Fibroblast of the aortic adventitia (primary cell): Measurements from ENCODE around the gene CACNB1. TPM values are rescaled to one million over a fixed set of nuclear protein-coding genes. Genes with fewer than 3 reads are reported as not detected.

ENCODE experiments used
- DNase-seq: peaks from one replicate; pipeline ENCODE4 v3.0.0-alpha.2; 2010; ENCODE audit warnings: low read depth
- H3K4me3 ChIP-seq: 2 replicates; pipeline ENCODE4 v1.5.1; 2011; ENCODE audit warnings: low read depth, mild to moderate bottlenecking, control low read depth, low read length, moderate library complexity
- total RNA-seq: library from RNA; depleted of rRNA; stranded (reverse); fragments of >200 nt; gene quantifications from 2 replicates; pipeline ENCODE4 v1.2.3, GENCODE V29; 2012; ENCODE audit warnings: low replicate concordance
- TF ChIP-seq, protein P1 (sequence below): IDR thresholded peaks from 2 replicates; pipeline ENCODE4 v1.5.1; 2011; ENCODE audit warnings: mild to moderate bottlenecking, low read length, control low read depth, inconsistent platforms; ENCODE audit not compliant: insufficient read depth

The CACNB1 gene
- total RNA-seq, 1 donor: 7.0 TPM

DNA sequence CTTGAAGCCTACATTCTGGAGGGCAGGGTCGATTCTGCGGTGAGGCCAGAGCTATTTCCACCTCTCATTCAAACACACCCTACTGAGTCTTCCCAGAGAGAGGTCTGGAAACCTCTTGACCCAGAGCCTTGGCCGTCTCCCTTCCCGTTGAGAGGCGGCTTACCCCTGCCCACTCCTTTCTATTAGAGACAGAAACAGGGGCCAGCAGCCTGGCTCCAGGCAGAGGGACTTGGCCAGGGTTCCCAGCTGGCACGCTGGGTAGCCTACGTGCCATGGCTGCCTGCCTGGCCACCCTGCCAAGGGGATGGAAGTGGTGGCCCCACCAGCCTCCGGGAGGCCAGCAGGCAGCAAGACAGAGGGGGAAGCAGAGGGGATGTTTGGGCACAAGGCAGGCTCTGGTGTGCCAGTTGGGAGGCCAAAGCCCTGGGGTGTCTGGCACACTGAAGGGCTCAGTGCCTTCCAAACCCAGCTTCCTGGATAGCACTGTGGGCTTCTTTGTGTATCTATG lies 22.2 kb upstream of the CACNB1 start:
- TF ChIP-seq, protein P1, sequence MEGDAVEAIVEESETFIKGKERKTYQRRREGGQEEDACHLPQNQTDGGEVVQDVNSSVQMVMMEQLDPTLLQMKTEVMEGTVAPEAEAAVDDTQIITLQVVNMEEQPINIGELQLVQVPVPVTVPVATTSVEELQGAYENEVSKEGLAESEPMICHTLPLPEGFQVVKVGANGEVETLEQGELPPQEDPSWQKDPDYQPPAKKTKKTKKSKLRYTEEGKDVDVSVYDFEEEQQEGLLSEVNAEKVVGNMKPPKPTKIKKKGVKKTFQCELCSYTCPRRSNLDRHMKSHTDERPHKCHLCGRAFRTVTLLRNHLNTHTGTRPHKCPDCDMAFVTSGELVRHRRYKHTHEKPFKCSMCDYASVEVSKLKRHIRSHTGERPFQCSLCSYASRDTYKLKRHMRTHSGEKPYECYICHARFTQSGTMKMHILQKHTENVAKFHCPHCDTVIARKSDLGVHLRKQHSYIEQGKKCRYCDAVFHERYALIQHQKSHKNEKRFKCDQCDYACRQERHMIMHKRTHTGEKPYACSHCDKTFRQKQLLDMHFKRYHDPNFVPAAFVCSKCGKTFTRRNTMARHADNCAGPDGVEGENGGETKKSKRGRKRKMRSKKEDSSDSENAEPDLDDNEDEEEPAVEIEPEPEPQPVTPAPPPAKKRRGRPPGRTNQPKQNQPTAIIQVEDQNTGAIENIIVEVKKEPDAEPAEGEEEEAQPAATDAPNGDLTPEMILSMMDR: no peak
- H3K4me3 ChIP-seq: no peak overlapping the region
- no peak for DNase-seq

DNA sequence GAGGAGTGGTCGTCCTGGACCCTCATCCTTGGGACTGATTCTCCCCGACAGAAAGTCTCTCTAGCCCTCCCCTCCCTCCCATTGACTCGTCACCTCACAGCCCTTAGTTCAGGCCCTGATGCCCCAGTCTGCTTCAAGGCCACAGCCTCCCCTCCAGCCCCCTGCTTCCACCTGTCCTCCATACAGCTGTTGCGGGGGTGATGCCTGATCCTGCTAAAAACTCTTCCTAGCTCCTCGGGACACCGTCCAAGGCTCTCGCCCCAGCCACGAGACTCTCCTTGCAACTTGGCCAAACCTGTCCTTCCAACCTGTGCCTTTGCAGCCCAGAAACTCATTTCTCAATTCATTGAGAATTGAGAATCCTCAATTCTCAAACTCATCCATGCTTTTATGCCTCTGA lies 21.4 kb upstream of the CACNB1 start:
- H3K4me3 ChIP-seq: no peak overlapping the region
- DNase-seq: no peak
- TF ChIP-seq, protein P1: no peak

DNA sequence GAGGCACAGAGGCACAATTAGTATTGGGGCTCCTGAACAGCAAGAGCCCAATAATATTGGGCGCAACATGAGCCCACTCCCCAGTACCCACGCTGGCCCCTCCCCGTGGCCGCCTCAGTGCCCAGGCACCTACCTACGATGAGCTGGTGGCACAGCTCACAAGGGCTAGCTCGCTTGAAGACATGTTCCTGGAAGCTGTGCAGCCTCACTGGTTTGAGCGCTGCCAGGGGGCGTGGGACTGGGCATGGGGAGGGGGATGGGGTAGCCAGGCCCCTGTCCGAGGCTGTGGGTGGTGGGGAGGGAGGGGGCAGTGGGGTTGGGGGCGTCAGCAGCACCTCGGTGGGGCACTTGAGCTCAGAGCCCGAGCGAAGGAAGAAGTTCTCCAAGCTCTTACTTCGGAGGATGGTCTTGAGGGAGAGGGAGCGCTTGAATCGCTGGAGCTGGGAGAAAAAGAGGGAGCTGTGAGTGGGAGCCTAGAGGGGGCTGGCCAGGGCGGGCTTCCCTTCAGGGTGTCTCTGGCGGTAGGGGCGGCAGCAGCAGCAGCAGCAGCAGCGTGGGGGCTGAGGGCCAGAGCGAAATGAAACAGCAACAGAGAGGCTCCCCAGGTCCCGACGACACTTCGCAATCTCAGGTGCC lies 20.4 kb upstream of the CACNB1 start:
- no peak overlapping the region for H3K4me3 ChIP-seq
- TF ChIP-seq, protein P1: no peak
- no peak for DNase-seq

DNA sequence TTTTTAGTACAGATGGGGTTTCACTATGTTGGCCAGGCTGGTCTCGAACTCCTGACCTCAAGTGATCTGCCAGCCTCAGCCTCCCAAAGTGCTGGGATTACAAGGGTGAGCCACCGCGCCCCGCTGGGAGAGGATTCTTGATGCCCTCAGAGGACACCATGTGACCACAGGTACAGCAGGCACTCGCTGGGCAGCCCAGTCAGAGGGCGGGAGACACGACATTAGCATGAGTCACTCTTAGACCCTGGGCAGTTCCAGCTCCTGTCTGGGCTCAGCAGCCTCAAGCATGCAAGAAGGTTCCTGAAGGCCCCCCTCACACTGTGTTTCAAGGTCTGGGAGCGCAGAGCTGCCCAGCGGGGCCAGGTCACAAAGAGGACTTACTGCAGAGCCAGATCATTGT lies 16.4 kb upstream of the CACNB1 start:
- TF ChIP-seq, protein P1: no peak
- DNase-seq: no peak

DNA sequence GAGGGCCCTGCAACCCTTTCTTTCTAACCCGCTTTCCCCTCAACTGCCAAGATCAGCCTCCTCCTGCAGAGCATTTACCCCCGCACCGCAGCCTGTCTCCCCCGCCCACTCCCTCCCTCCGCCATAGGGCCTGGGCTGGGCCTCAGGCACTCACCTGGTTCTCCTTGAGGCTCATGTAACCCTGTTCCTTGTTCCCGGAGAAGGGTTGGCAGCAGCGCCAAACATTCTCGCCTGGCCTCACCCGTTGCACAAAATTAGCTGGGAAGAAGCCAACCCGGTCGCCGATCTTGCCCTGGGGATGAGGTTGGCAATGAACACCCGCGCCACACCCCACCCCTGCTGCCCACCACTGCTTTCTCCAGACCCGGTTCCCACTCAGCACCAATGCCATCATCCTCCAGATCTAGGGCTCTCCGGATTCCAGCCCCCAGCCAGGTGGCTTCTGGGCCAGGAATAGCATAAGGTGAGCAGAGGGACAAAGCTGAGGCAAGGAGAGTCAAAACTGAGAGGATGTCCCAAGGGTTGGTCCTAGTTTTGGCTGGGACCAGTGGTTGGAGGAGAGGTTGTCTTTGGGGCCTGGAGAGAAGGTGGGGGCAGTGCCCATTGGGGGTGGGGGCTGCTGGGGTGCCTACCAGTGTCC lies 15.5 kb upstream of the CACNB1 start:
- TF ChIP-seq, protein P1: no peak
- no peak for DNase-seq

More for the DNA sequence above, 16.4 kb upstream of the CACNB1 start:
- no peak overlapping the region for H3K4me3 ChIP-seq

DNA sequence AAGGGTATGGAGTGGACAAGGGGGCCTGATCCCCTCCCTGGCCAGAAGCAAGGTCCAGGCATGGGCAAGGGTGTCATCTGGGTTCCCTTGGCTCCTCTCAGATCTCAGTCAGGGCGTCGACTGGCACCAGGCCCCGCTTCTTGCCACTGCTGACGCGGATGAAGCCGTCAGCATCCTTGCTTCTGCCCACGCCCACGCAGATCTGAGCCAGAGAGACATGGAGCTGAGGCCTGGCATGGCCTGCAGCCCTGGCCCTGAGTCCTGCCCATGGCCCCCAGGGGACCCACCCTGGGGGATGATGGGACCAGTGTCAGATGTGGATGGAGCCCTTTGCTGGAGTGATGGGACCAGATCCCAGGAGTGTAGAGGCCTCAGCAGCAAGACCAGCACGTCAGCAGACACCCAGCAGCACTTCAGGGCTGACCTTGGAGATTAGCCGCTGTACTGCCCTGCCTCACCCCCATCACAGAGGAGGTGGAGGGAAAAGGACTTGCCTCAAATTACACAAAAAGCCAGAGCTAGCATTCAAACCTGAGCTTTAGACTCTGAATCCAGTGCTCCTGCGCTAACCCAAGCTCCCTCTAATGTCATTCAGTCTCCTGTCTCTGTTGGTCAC lies 14.8 kb upstream of the CACNB1 start:
- TF ChIP-seq, protein P1: no peak
- no peak overlapping the region for H3K4me3 ChIP-seq
- DNase-seq: no peak

More for the DNA sequence above, 15.5 kb upstream of the CACNB1 start:
- no peak overlapping the region for H3K4me3 ChIP-seq
